Fibroblast of mammary gland (primary cell): ENCODE data around the gene NCK1.
A peak's percentile ranks its signal among the peaks of the same experiment; 100 is the strongest.

Experiments
- DNase-seq: peaks from one replicate; pipeline ENCODE4 v3.0.0-alpha.2; 2010; ENCODE audit warnings: low read depth
- H3K4me3 ChIP-seq: 2 replicates; pipeline ENCODE4 v1.5.1; 2011; ENCODE audit warnings: low read depth, mild to moderate bottlenecking, low read length, moderate library complexity; ENCODE audit not compliant: control insufficient read depth
- TF ChIP-seq, protein P1 (sequence below): conservative IDR thresholded peaks from 2 replicates; pipeline ENCODE4 v1.5.1; 2011; ENCODE audit warnings: low read depth, low read length, inconsistent platforms; ENCODE audit not compliant: control insufficient read depth, insufficient read depth

Gene NCK1

DNA sequence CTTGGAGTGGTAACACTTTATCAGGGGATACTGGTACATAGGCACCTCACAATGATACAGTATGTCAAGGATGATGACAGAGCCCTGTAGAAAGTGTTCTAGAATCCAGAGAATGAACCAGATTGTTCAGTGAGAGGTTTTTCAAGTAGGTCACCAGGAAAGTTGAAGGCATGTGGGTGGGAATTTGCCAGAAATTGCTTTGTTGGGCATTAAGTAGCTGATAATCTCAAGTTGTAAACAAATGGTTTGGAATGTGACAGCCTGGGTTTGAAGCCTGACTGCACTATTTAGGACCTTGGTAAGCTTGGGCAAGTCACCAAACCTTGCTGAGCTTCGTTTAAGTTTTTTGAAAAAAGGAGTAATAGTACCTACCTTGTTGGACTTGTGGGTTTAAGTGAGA, 30.5 kb upstream of the NCK1 start:
- TF ChIP-seq, protein P1, sequence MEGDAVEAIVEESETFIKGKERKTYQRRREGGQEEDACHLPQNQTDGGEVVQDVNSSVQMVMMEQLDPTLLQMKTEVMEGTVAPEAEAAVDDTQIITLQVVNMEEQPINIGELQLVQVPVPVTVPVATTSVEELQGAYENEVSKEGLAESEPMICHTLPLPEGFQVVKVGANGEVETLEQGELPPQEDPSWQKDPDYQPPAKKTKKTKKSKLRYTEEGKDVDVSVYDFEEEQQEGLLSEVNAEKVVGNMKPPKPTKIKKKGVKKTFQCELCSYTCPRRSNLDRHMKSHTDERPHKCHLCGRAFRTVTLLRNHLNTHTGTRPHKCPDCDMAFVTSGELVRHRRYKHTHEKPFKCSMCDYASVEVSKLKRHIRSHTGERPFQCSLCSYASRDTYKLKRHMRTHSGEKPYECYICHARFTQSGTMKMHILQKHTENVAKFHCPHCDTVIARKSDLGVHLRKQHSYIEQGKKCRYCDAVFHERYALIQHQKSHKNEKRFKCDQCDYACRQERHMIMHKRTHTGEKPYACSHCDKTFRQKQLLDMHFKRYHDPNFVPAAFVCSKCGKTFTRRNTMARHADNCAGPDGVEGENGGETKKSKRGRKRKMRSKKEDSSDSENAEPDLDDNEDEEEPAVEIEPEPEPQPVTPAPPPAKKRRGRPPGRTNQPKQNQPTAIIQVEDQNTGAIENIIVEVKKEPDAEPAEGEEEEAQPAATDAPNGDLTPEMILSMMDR: no peak

DNA sequence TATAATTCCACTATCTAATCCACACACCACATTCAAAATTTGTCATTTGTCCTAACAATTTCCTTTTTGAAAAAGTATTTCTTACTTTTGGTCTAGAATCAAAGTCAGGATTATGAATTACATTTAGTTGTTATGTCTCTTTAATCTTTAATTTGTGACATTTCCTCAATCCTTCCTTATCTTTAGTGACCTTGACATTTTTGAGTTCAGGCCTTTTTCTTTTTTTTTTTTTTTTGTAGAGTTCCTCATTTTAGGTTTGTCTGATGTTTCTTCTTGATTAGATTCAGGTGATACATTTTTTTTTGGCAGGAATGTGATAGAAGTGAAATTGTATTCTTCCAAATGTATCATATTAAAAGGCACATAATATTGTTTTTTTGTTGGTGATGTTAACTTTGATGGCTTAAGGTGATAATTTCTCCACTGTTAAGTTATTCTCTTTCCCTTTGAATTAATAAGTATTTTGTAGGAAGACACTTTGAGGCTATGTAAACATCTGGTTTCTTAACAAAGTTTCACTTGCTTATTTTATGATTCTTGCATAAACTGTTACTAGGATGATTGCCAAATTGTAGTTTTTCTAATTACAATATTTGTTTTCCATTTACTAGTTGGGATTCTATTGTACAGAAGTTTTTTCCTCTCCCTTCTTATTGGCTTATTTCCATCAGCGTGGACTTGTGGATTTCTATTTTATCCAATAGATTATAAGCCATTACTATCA, 26.8 kb upstream of the NCK1 start:
- TF ChIP-seq, protein P1: no peak
- H3K4me3 ChIP-seq: no peak overlapping the region
- DNase-seq: no peak

More for the DNA sequence above, 30.5 kb upstream of the NCK1 start:
- DNase-seq: no peak
- H3K4me3 ChIP-seq: no peak overlapping the region

DNA sequence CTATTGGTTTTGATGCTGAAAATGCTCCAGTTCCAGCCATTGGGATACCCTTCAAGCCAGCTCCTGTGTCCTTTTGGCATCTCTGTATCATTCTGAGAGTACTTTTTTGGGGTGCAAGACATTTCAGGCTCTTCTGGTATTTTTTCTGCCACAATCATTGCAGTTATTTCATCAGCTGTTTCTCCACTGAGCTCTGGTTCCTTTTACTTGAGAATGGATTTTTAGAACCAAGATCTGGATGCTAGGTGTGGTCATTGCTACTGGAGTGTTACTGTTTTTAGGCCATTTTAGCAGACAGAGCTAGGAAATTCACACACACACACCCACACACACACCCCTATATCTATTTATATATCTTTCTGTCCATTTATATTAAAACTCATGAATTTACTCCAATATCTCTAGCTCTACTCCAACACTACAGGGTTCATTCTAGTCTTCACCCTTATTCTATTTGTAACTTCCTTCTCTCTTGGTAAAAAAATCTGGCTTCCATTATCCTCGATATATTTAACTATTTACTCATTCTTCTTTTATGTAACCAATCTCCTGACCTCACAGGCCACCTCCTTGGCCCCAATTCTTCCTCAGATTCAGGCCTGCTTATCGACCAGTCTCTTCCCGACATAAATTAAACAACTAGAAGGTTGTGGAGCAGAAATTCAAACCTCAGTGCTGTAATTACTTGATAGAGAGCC, 26.0 kb upstream of the NCK1 start:
- TF ChIP-seq, protein P1: no peak
- DNase-seq: peak; percentile 52
- H3K4me3 ChIP-seq: no peak overlapping the region

DNA sequence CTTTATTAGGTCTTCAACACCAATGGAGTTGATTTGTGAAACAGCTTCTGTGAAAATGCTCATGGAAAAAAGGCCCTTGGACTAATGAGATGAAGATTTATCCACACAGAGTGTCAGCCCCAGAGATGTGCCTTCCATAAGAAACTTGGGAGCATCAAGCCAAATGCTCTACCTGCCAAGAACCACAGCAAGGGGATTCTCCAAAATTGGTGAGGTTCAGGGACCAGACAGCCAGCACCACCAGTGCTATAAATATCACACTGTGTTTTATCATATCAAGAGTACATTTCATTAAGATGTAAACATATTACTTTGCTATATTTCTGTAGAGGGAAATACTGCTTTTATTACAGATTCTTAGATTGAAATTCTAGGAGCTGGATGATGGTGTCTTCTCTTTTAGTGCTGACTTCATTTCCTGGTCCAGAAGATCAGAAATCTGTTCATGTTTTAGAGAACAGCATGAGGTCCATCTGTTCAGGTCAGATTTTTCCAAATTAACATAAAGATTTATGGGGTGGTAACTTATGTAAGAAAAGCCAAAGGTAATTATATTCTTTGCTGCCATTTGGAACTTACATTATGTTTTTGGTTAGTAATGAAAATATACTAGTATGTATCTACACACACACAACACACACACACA, 25.4 kb upstream of the NCK1 start:
- TF ChIP-seq, protein P1: no peak
- no peak for DNase-seq
- H3K4me3 ChIP-seq: no peak overlapping the region

- TF ChIP-seq, protein P1: no peak
- DNase-seq: peak; percentile 59
- H3K4me3 ChIP-seq: no peak overlapping the region
Measured at GRCh38 chr3:136838641-136839555, 23.1 kb upstream of the NCK1 start.

GRCh38 chr3:136839556-136839931, 22.5 kb upstream of the NCK1 start:
- no peak for DNase-seq
- H3K4me3 ChIP-seq: no peak overlapping the region
- TF ChIP-seq, protein P1: no peak
